Naive thymus-derived CD4-positive, alpha-beta T cell (primary cell): ENCODE measurements around the gene JAKMIP1. TPM values are rescaled to one million over a fixed set of nuclear protein-coding genes. Genes with fewer than 3 reads are reported as not detected.

ENCODE experiments used
- ATAC-seq: fragments of 150-1000 bp; cut with Tn5 transposase; 2 replicates; pipeline ENCODE4 v1.10.0; 2021; ENCODE audit warnings: mild to moderate bottlenecking, moderate library complexity
- CTCF ChIA-PET: fragments of 350-600 bp; sonication (Branson Sonifier 250); formaldehyde crosslinking; loops from one replicate; lab custom pipeline; 2021; ENCODE audit warnings: antibody characterized with exemption; lab: Charles Lee
- POLR2A ChIA-PET: fragments of 350-600 bp; sonication (Branson Sonifier 250); formaldehyde crosslinking; loops from one replicate; lab custom pipeline; 2021; ENCODE audit warnings: antibody characterized with exemption, inconsistent platforms; lab: Charles Lee
- DNase-seq, 9 donors: peaks; one replicate each; pipeline versions ENCODE4 v3.0.0 to v3.0.0-alpha.2; 2020 to 2022; ENCODE audit warnings: mixed read lengths in 1 of 9
- H3K27ac ChIP-seq: one replicate; pipeline ENCODE4 v1.7.0; 2013; ENCODE audit warnings: mild to moderate bottlenecking, low read depth, low read length, moderate library complexity
- H3K27me3 ChIP-seq, 2 donors: one replicate each; pipeline ENCODE4 v1.7.0; 2013; ENCODE audit warnings: low read length in 2 of 2, mild to moderate bottlenecking in 2 of 2, moderate library complexity in 2 of 2; ENCODE audit not compliant: control insufficient read depth in 2 of 2, insufficient read depth in 2 of 2
- H3K36me3 ChIP-seq, 3 experiments: 1 replicate in 2 of 3; 2 replicates in 1 of 3; pipeline ENCODE4 v1.7.0; 2013; ENCODE audit warnings: low read length in 3 of 3, mild to moderate bottlenecking in 3 of 3, moderate library complexity in 1 of 3; ENCODE audit not compliant: insufficient read depth in 3 of 3, control insufficient read depth in 2 of 3
- H3K4me1 ChIP-seq, 2 donors: one replicate each; pipeline ENCODE4 v1.7.0; 2013; ENCODE audit warnings: low read length in 2 of 2, mild to moderate bottlenecking in 2 of 2, moderate library complexity in 1 of 2; ENCODE audit not compliant: control insufficient read depth in 2 of 2, insufficient read depth in 2 of 2
- H3K4me3 ChIP-seq: 2 replicates; pipeline ENCODE4 v1.7.0; 2013; ENCODE audit warnings: mild to moderate bottlenecking, low read length
- H3K9me3 ChIP-seq, 3 experiments: 1 replicate in 2 of 3; 2 replicates in 1 of 3; pipeline ENCODE4 v1.7.0; 2013; ENCODE audit warnings: low read length in 3 of 3; ENCODE audit not compliant: control insufficient read depth in 2 of 3
- H3K27ac Mint-ChIP-seq, 9 donors: one replicate each; pipeline ENCODE4 v1.8.0; 2020 to 2022; ENCODE audit warnings: mixed read lengths in 9 of 9, mild to moderate bottlenecking in 8 of 9, moderate library complexity in 5 of 9, inconsistent platforms in 2 of 9
- H3K27me3 Mint-ChIP-seq, 5 donors: one replicate each; pipeline ENCODE4 v1.8.0; 2021 to 2022; ENCODE audit warnings: mixed read lengths in 5 of 5, mild to moderate bottlenecking in 1 of 5
- H3K36me3 Mint-ChIP-seq, 5 donors: one replicate each; pipeline ENCODE4 v1.8.0; 2020 to 2022; ENCODE audit warnings: mixed read lengths in 5 of 5, mild to moderate bottlenecking in 3 of 5, inconsistent platforms in 1 of 5
- H3K4me1 Mint-ChIP-seq, 7 donors: one replicate each; pipeline ENCODE4 v1.8.0; 2020 to 2022; ENCODE audit warnings: mixed read lengths in 7 of 7, mild to moderate bottlenecking in 3 of 7, inconsistent platforms in 1 of 7
- H3K4me3 Mint-ChIP-seq, 10 donors: one replicate each; pipeline ENCODE4 v1.8.0; 2020 to 2022; ENCODE audit warnings: mild to moderate bottlenecking in 10 of 10, mixed read lengths in 10 of 10, moderate library complexity in 6 of 10, inconsistent platforms in 2 of 10
- H3K9me3 Mint-ChIP-seq, 11 donors: one replicate each; pipeline ENCODE4 v1.8.0; 2020 to 2022; ENCODE audit warnings: mixed read lengths in 11 of 11, mild to moderate bottlenecking in 4 of 11, inconsistent platforms in 1 of 11, moderate library complexity in 1 of 11
- intact Hi-C, 2 donors: fragments of 100-400 bp; cut with micrococcal nuclease; formaldehyde crosslinking; loops; one replicate each; pipeline ENCODE4 v1.15.1; 2023
- polyA plus RNA-seq, 2 donors: library from polyadenylated mRNA; unstranded; fragments of 300-500 nt; fragmentation: Illumina TruSeq; gene quantifications; one replicate each; pipeline ENCODE4 v1.2.3, GENCODE V29; 2021
- total RNA-seq, 6 experiments: library from RNA in 5 of 6; stranded (reverse) in 5 of 6; gene quantifications; 1 replicate in 5 of 6; 2 replicates in 1 of 6; pipeline ENCODE4 v1.2.3 and lab custom pipeline; 2021 to 2026

The JAKMIP1 gene
- total and polyA plus RNA-seq, 7 experiments from 2014 or later = 0.21 to 15.3 (median 2.4) TPM; not detected in 3

- intact Hi-C loops = no loop called here
- Mint-ChIP-seq H3K36me3 (peaks cover 0 to 4% (median 0%) of the 10 kb centered on the region in 5 donors), H3K4me1 (peaks cover 0 to 4% (median 0%) of the 10 kb centered on the region in 7 donors), H3K9me3 (peaks cover 0 to 1% (median 0%) of the 10 kb centered on the region in 11 donors), H3K4me3 (no peak overlapping the region), H3K27me3 (peaks cover 0 to 22% (median 12%) of the 10 kb centered on the region in 5 donors), H3K27ac (no peak overlapping the region)
- no peak overlapping the region for H3K27ac ChIP-seq
- no peaks in the 10 kb centered on the region for H3K9me3 ChIP-seq
- ATAC-seq (no peak), DNase-seq (no peak)
- no peaks in the 10 kb centered on the region for H3K4me1 ChIP-seq
- H3K36me3 ChIP-seq = no peaks in the 10 kb centered on the region
- no peak overlapping the region for H3K4me3 ChIP-seq
- H3K27me3 ChIP-seq = no peaks in the 10 kb centered on the region
- CTCF ChIA-PET = no interaction called here
- POLR2A ChIA-PET = no interaction called here
These were observed 131.4 kb downstream of the JAKMIP1 start for GRCh38 chr4:6068986-6069385.

GRCh38 chr4:6065934-6066590 lies 134.3 kb downstream of the JAKMIP1 start:
- DNase-seq = no peak
- no peak overlapping the region for H3K27ac ChIP-seq
- ATAC-seq = no peak
- intact Hi-C loops = no loop called here
- H3K4me1 ChIP-seq = no peaks in the 10 kb centered on the region
- Mint-ChIP-seq H3K27ac (no peak overlapping the region), H3K9me3 (peaks cover 0 to 7% (median 3%) of the 10 kb centered on the region in 11 donors), H3K4me1 (peaks cover 0 to 4% (median 0%) of the 10 kb centered on the region in 7 donors), H3K27me3 (peaks cover 0 to 26% (median 15%) of the 10 kb centered on the region in 5 donors), H3K4me3 (no peak overlapping the region), H3K36me3 (peaks cover 0 to 22% (median 0%) of the 10 kb centered on the region in 5 donors)
- peaks cover 0 to under 1% (median 0%) of the 10 kb centered on the region in 3 experiments for H3K36me3 ChIP-seq
- POLR2A ChIA-PET = no interaction called here
- H3K27me3 ChIP-seq = no peaks in the 10 kb centered on the region
- no peak overlapping the region for H3K4me3 ChIP-seq
- H3K9me3 ChIP-seq = no peaks in the 10 kb centered on the region
- CTCF ChIA-PET = no interaction called here

- H3K27ac Mint-ChIP-seq = no peak overlapping the region
- no peak overlapping the region for H3K27ac ChIP-seq
- peaks cover 0 to 4% (median 0%) of the 10 kb centered on the region in 7 donors for H3K4me1 Mint-ChIP-seq
- H3K36me3 ChIP-seq = peaks cover 0 to 9% (median 0%) of the 10 kb centered on the region in 3 experiments
- ChIA-PET CTCF (no interaction called here), POLR2A (no interaction called here)
- no peaks in the 10 kb centered on the region for H3K27me3 ChIP-seq
- H3K9me3 ChIP-seq = peaks cover 0 to 5% (median 4%) of the 10 kb centered on the region in 3 experiments
- H3K4me1 ChIP-seq = no peaks in the 10 kb centered on the region
- H3K36me3 Mint-ChIP-seq = peaks cover 0 to 30% (median 0%) of the 10 kb centered on the region in 5 donors
- H3K9me3 Mint-ChIP-seq = peaks cover 3 to 14% (median 6%) of the 10 kb centered on the region in 11 donors
- DNase-seq = no peak
- ATAC-seq = no peak
- intact Hi-C loops = no loop called here
- H3K4me3 ChIP-seq = no peak overlapping the region
- peaks cover 0 to 22% (median 15%) of the 10 kb centered on the region in 5 donors for H3K27me3 Mint-ChIP-seq
- H3K4me3 Mint-ChIP-seq = no peak overlapping the region
These were observed 135.2 kb downstream of the JAKMIP1 start for GRCh38 chr4:6065166-6065565.

GRCh38 chr4:6064383-6064782 lies 136.0 kb downstream of the JAKMIP1 start:
- ATAC-seq = no peak
- Mint-ChIP-seq H3K27me3 (peaks cover 0 to 16% (median 10%) of the 10 kb centered on the region in 5 donors), H3K9me3 (peaks cover 3 to 19% (median 7%) of the 10 kb centered on the region in 11 donors)

GRCh38 chr4:6063684-6064083 lies 136.7 kb downstream of the JAKMIP1 start:
- Mint-ChIP-seq H3K4me1 (peaks cover 0 to 4% (median 0%) of the 10 kb centered on the region in 7 donors), H3K27me3 (peaks cover 0 to 16% (median 10%) of the 10 kb centered on the region in 5 donors), H3K27ac (no peak overlapping the region), H3K36me3 (peaks cover 0 to 44% (median 0%) of the 10 kb centered on the region in 5 donors), H3K9me3 (peaks cover 3 to 26% (median 7%) of the 10 kb centered on the region in 11 donors), H3K4me3 (no peak overlapping the region)
- no peak for DNase-seq
- ChIA-PET POLR2A (no interaction called here), CTCF (no interaction called here)
- peaks cover 4 to 18% (median 7%) of the 10 kb centered on the region in 3 experiments for H3K9me3 ChIP-seq
- no peak for ATAC-seq
- H3K4me1 ChIP-seq = no peaks in the 10 kb centered on the region
- no peaks in the 10 kb centered on the region for H3K27me3 ChIP-seq
- H3K4me3 ChIP-seq = no peak overlapping the region
- intact Hi-C loops = no loop called here
- no peak overlapping the region for H3K27ac ChIP-seq
- peaks cover 0 to 16% (median 0%) of the 10 kb centered on the region in 3 experiments for H3K36me3 ChIP-seq

More at GRCh38 chr4:6064383-6064782, 136.0 kb downstream of the JAKMIP1 start:
- H3K36me3 ChIP-seq = peaks cover 0 to 16% (median 0%) of the 10 kb centered on the region in 3 experiments
- no peak overlapping the region for H3K27ac Mint-ChIP-seq
- DNase-seq = no peak
- H3K4me3 ChIP-seq = no peak overlapping the region
- H3K27ac ChIP-seq = no peak overlapping the region
- no peaks in the 10 kb centered on the region for H3K4me1 ChIP-seq
- peaks cover 0 to 11% (median 5%) of the 10 kb centered on the region in 3 experiments for H3K9me3 ChIP-seq
- ChIA-PET POLR2A (no interaction called here), CTCF (no interaction called here)
- peaks cover 0 to 37% (median 0%) of the 10 kb centered on the region in 5 donors for H3K36me3 Mint-ChIP-seq
- H3K4me3 Mint-ChIP-seq = no peak overlapping the region
- H3K27me3 ChIP-seq = no peaks in the 10 kb centered on the region
- intact Hi-C loops = no loop called here
- H3K4me1 Mint-ChIP-seq = peaks cover 0 to 4% (median 0%) of the 10 kb centered on the region in 7 donors

GRCh38 chr4:6062133-6062532 lies 138.2 kb downstream of the JAKMIP1 start:
- Histone ChIP-seq H3K27ac (no peak overlapping the region), H3K36me3 (peaks cover 0 to 28% (median 0%) of the 10 kb centered on the region in 3 experiments), H3K4me3 (no peak overlapping the region), H3K27me3 (no peaks in the 10 kb centered on the region), H3K4me1 (no peaks in the 10 kb centered on the region), H3K9me3 (peaks cover 6 to 33% (median 12%) of the 10 kb centered on the region in 3 experiments)
- ATAC-seq (no peak), DNase-seq (no peak)
- H3K27ac Mint-ChIP-seq = no peak overlapping the region
- intact Hi-C loops = no loop called here
- ChIA-PET POLR2A (no interaction called here), CTCF (no interaction called here)
- H3K9me3 Mint-ChIP-seq = peaks cover 6 to 33% (median 13%) of the 10 kb centered on the region in 11 donors
- H3K4me1 Mint-ChIP-seq = peaks cover 0 to 4% (median 0%) of the 10 kb centered on the region in 7 donors
- peaks cover 0 to 50% (median 0%) of the 10 kb centered on the region in 5 donors for H3K36me3 Mint-ChIP-seq
- no peak overlapping the region for H3K4me3 Mint-ChIP-seq
- peaks cover 0 to 14% (median 3%) of the 10 kb centered on the region in 5 donors for H3K27me3 Mint-ChIP-seq
